Heart left ventricle (tissue), 16 donors: ENCODE results near the gene DCDC2C. TPM values are rescaled to one million over a fixed set of nuclear protein-coding genes. Genes with fewer than 3 reads are reported as not detected.

Experiments used
- ATAC-seq, 4 donors: fragments of 200-7000 bp; cut with Tn5 transposase; one replicate each; pipeline ENCODE4 v1.9.1; 2020 to 2022; ENCODE audit warnings: moderate library complexity in 4 of 4, mild to moderate bottlenecking in 3 of 4, moderate number of reproducible peaks in 1 of 4
- DNase-seq, 5 donors: peaks; one replicate each; pipeline ENCODE4 v3.0.0-alpha.2; 2020
- H3K27ac ChIP-seq, 12 donors: fragments of 200-600 bp; sonication (generic) in 4 of 12; one replicate each; pipeline versions ENCODE4 v1.5.0 to v1.8.0; 2016 to 2022; ENCODE audit warnings: mild to moderate bottlenecking in 2 of 12
- H3K27me3 ChIP-seq, 9 donors: fragments of 200-600 bp; sonication (generic) in 2 of 9; one replicate each; pipeline versions ENCODE4 v1.5.1 to v1.8.0; 2016 to 2022; ENCODE audit warnings: mild to moderate bottlenecking in 3 of 9
- H3K36me3 ChIP-seq, 9 donors: fragments of 200-600 bp; sonication (generic) in 2 of 9; one replicate each; pipeline versions ENCODE4 v1.5.0 to v1.8.0; 2018 to 2022; ENCODE audit warnings: mild to moderate bottlenecking in 2 of 9
- H3K4me1 ChIP-seq, 12 donors: fragments of 200-600 bp; sonication (generic) in 4 of 12; one replicate each; pipeline versions ENCODE4 v1.5.0 to v1.8.0; 2016 to 2022; ENCODE audit warnings: mild to moderate bottlenecking in 3 of 12
- H3K4me3 ChIP-seq, 12 donors: fragments of 200-600 bp; sonication (generic) in 4 of 12; one replicate each; pipeline versions ENCODE4 v1.5.0 to v1.8.0; 2017 to 2022; ENCODE audit warnings: mild to moderate bottlenecking in 9 of 12, moderate library complexity in 4 of 12
- H3K9me3 ChIP-seq, 12 donors: fragments of 200-600 bp; sonication (generic) in 4 of 12; one replicate each; pipeline versions ENCODE4 v1.5.0 to v1.8.0; 2016 to 2022; ENCODE audit warnings: mild to moderate bottlenecking in 1 of 12
- CTCF ChIP-seq, 12 donors: fragments of 200-600 bp; sonication (generic) in 4 of 12; IDR thresholded peaks; one replicate each; pipeline versions ENCODE4 v1.5.0 to v1.8.0; 2018 to 2022; ENCODE audit warnings: antibody characterized with exemption in 12 of 12, mild to moderate bottlenecking in 5 of 12
- POLR2A ChIP-seq, 2 donors: fragments of 450-650 bp; IDR thresholded peaks; one replicate each; pipeline ENCODE4 v1.6.1; 2017; ENCODE audit warnings: antibody characterized with exemption in 2 of 2, mild to moderate bottlenecking in 2 of 2, moderate library complexity in 2 of 2
- WGBS, 4 donors: extraction: QIAGEN DNeasy Blood & Tissue Kit in 2 of 4; methylation state at CpG; one replicate each; pipeline versions ENCODE4 v1.1.5 to v1.1.7; 2013 to 2018; 5-methylcytosine and 5-hydroxymethylcytosine counted together
- intact Hi-C, 10 donors: fragments of 100-400 bp; cut with DNase I; formaldehyde crosslinking; loops; one replicate each; pipeline versions ENCODE4 v1.11.1 to v1.14.2; 2022
- polyA plus RNA-seq, 2 donors: library from polyadenylated mRNA; stranded (reverse); fragments of 200-250 nt; gene quantifications; one replicate each; pipeline ENCODE4 v1.2.3, GENCODE V29; 2013
- total RNA-seq, 9 donors: library from RNA; depleted of rRNA in 2 of 9; stranded (reverse); fragments of >200 nt in 2 of 9; fragmentation: NEBNext Ultra II Directional in 3 of 9; extraction: Animal tissue kit (Norgen Biotek cat#: 25700) in 3 of 9; gene quantifications; one replicate each; pipeline versions ENCODE4 v1.1.0 to v1.2.4, GENCODE V29; 2016 to 2023
- donor health status: ischemic (EF 13 %, LVEDD 7.1; RV severe dilation, severe dysfunction).
- donor health status: healthy with polysubstance abuse.
- donor health status: DM: no; HTN: yes; CAD: no.
- donor health status: DM: no; HTN: no; CAD: no.
- donor health status: ischemic (EF 25% LVEDD 6.9; RV normal size, moderate dysfunction).
- donor health status: ischemic (EF 25% LVEDD 5.7; RV mildly dilated, moderate dysfunction).
- donor health status: healthy.
- donor health status: DM: yes; HTN: yes; CAD: no.
- donor health status: ischemic (EF 35%, LVEDD 5.7; RV mildly dilated, moderate dysfunction).
- donor health status: nonischemic (EF 11% LVEDD 7.7; RV severe dilation, severe dysfunction).
- donor health status: DM: yes; HTN: yes; CAD: no.
- donor health status: PGD.
- donor health status: ischemic (EF 29% LVEDD 5.4; RV normal size, mild dysfunction).
- donor health status: nonischemic (EF 23%, LVEDD 6.1; RV moderate dilation, normal function).

The DCDC2C gene
- total and polyA plus RNA-seq, 11 donors: not detected

- Histone ChIP-seq H3K4me1 (peaks cover 0 to 9% (median 0%) of the 10 kb centered on the region in 12 donors), H3K27me3 (peaks cover 11 to 56% (median 24%) of the 10 kb centered on the region in 9 donors), H3K27ac (no peak overlapping the region), H3K36me3 (no peaks in the 10 kb centered on the region), H3K9me3 (no peaks in the 10 kb centered on the region), H3K4me3 (no peak overlapping the region)
- intact Hi-C loops: no loop called here
- no peak for TF ChIP-seq CTCF (IDR thresholded peaks at IDR 0.05)
- WGBS, 4 donors: 43 to 59% (median 47%) methylated on average over 4 of the region's 6 CpGs
- ATAC-seq: no peak
- DNase-seq: no peak
Measured at GRCh38 chr2:3704692-3705091, 1.3 kb downstream of the DCDC2C start.

- Histone ChIP-seq H3K4me1 (peaks cover 0 to 9% (median 0%) of the 10 kb centered on the region in 12 donors), H3K27me3 (peaks cover 11 to 65% (median 23%) of the 10 kb centered on the region in 9 donors), H3K36me3 (no peaks in the 10 kb centered on the region), H3K27ac (no peak overlapping the region), H3K4me3 (no peak overlapping the region), H3K9me3 (no peaks in the 10 kb centered on the region)
- intact Hi-C loops: no loop called here
- ATAC-seq (no peak), DNase-seq (no peak)
- 42 to 62% (median 45%) methylated on average over 2 of the region's 2 CpGs for WGBS, 4 donors
- TF ChIP-seq CTCF (IDR thresholded peaks at IDR 0.05): no peak
- no peak for TF ChIP-seq POLR2A (IDR thresholded peaks at IDR 0.05)
Measured at GRCh38 chr2:3705782-3706181, 2.4 kb downstream of the DCDC2C start.

- Histone ChIP-seq H3K27me3 (peaks cover 11 to 63% (median 23%) of the 10 kb centered on the region in 9 donors), H3K9me3 (no peaks in the 10 kb centered on the region), H3K27ac (no peak overlapping the region), H3K4me3 (no peak overlapping the region), H3K4me1 (peaks cover 0 to 9% (median 0%) of the 10 kb centered on the region in 12 donors), H3K36me3 (no peaks in the 10 kb centered on the region)
- DNase-seq: no peak
- WGBS, 4 donors: 67 to 75% (median 72%) methylated on average over 5 of the region's 5 CpGs
- intact Hi-C loops: no loop called here
- no peak for ATAC-seq
- TF ChIP-seq CTCF (IDR thresholded peaks at IDR 0.05): no peak
- TF ChIP-seq POLR2A (IDR thresholded peaks at IDR 0.05): no peak
Measured at GRCh38 chr2:3706892-3707291, 3.5 kb downstream of the DCDC2C start.

- Histone ChIP-seq H3K4me1 (peaks cover 0 to 7% (median 0%) of the 10 kb centered on the region in 12 donors), H3K27ac (no peak overlapping the region), H3K36me3 (no peaks in the 10 kb centered on the region), H3K9me3 (no peaks in the 10 kb centered on the region), H3K4me3 (no peak overlapping the region), H3K27me3 (peaks cover 5 to 46% (median 11%) of the 10 kb centered on the region in 9 donors)
- DNase-seq (no peak), ATAC-seq (no peak)
- intact Hi-C loops: no loop called here
- no peak for TF ChIP-seq POLR2A (IDR thresholded peaks at IDR 0.05)
- no peak for TF ChIP-seq CTCF (IDR thresholded peaks at IDR 0.05)
- WGBS, 4 donors: 80 to 85% (median 83%) methylated on average over 4 of the region's 4 CpGs
Measured at GRCh38 chr2:3708576-3708975, 5.2 kb downstream of the DCDC2C start.
